Activated CD4-positive, alpha-beta T cell treated with anti-CD3 and anti-CD28 coated beads, Interleukin-2, Interleukin-6, amounts not matched to agents 100 ng/mL and 50 ng/mL, durations not matched to agents 16 hours and 8 hours (primary cell): ENCODE results near the gene KCNQ1.

Experiments used
- DNase-seq: peaks from one replicate; pipeline ENCODE4 v3.0.0-alpha.2; 2020

Gene KCNQ1

GRCh38 chr11:2708757-2709281 is 264.0 kb downstream of the KCNQ1 start:
- DNase-seq, result no peak

- DNase-seq, result no peak
Observed at GRCh38 chr11:2709429-2709828, 264.6 kb downstream of the KCNQ1 start.

GRCh38 chr11:2711161-2711560 is 266.4 kb downstream of the KCNQ1 start:
- no peak for DNase-seq

- DNase-seq, result no peak
Observed at GRCh38 chr11:2713094-2713493, 268.3 kb downstream of the KCNQ1 start.

- DNase-seq, result no peak
Observed at GRCh38 chr11:2713661-2714462, 269.1 kb downstream of the KCNQ1 start.

- DNase-seq, result no peak
Observed at GRCh38 chr11:2714463-2714800, 269.6 kb downstream of the KCNQ1 start.

GRCh38 chr11:2714871-2715270 is 270.1 kb downstream of the KCNQ1 start:
- DNase-seq, result no peak

GRCh38 chr11:2715716-2716350 is 271.0 kb downstream of the KCNQ1 start:
- DNase-seq, result no peak

GRCh38 chr11:2716376-2717095 is 271.7 kb downstream of the KCNQ1 start:
- no peak for DNase-seq

GRCh38 chr11:2717561-2718325 is 272.9 kb downstream of the KCNQ1 start:
- no peak for DNase-seq

- DNase-seq, result no peak
Observed at GRCh38 chr11:2718817-2719438, 274.1 kb downstream of the KCNQ1 start.

- no peak for DNase-seq
Observed at GRCh38 chr11:2719831-2720590, 275.2 kb downstream of the KCNQ1 start.

- DNase-seq, result no peak
Observed at GRCh38 chr11:2721210-2721916, 276.6 kb downstream of the KCNQ1 start.

- no peak for DNase-seq
Observed at GRCh38 chr11:2722955-2723354, 278.1 kb downstream of the KCNQ1 start.

- DNase-seq, result no peak
Observed at GRCh38 chr11:2724104-2724503, 279.3 kb downstream of the KCNQ1 start.

GRCh38 chr11:2724653-2725367 is 280.0 kb downstream of the KCNQ1 start:
- no peak for DNase-seq

- no peak for DNase-seq
Observed at GRCh38 chr11:2725368-2726300, 280.8 kb downstream of the KCNQ1 start.

- no peak for DNase-seq
Observed at GRCh38 chr11:2726964-2727363, 282.2 kb downstream of the KCNQ1 start.

GRCh38 chr11:2728128-2728662 is 283.4 kb downstream of the KCNQ1 start:
- DNase-seq, result no peak
